AG20443 (cell line): ENCODE results near the gene CNTLN.
A peak's percentile ranks its signal among the peaks of the same experiment; 100 is the strongest.
"Not testable (repeated sequence)": the region's sequence is repeated elsewhere in the genome, so short reads cannot be mapped to it uniquely, and the experiment has no call there.

Source experiments
- DNase-seq: peaks from one replicate; pipeline ENCODE4 v3.0.0; 2012; ENCODE audit warnings: low spot score, mixed read lengths

The CNTLN gene

DNA sequence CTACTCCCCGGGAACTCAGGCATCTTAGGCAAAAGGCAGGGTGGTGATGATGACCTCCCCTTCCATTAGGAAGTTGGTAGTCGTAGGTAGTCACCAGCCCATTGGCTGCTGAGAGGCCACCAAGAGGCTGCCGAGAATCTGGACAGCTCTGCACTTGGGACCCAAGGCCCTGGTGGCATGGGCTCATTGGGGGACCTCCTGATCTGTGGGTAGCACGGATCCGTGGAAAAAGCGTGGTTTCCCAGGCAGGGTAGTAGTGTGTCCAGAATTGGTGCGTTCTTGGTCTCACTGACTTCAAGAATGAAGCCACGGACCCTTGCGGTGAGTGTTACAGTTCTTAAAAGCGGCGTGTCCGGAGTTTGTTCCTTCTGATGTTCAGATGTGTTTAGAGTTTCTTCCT lies 158.8 kb downstream of the CNTLN start:
- no peak for DNase-seq

DNA sequence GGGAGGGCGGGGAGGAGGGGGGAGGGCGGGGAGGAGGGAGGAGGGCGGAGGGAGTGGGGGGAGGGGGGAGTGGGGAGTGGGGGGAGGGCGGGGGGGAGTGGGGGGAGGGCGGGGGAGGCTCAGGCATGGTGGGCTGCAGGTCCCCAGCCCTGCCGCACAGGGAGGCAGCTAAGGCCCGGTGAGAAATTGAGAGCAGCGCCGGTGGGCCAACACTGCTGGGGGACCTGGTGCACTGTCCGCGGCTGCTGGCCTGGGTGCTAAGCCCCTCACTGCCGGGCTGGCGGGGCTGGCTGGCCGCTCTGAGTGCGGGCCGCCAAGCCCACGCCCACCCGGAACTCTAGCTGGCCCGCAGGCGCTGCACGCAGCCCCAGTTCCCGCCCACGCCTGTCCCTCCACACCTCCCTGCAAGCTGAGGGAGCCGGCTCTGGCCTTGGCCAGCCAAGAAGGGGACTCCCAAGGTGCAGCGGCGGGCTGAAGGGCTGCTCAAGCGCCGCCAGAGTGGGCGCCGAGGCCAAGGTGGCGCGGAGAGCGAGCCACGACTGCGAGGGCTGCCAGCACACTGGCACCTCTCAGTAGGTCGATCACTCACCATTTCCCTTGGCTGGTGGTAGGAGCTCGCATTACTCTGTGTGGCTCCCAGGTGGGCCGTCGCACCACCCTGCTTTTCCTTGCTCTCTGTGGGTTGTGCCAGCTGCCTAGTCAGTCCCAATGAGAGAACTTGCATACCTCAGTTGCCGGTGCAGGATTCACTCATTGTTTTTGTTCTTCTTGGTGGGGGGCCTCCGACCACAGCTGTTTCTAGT lies 160.2 kb downstream of the CNTLN start:
- DNase-seq = no peak

DNA sequence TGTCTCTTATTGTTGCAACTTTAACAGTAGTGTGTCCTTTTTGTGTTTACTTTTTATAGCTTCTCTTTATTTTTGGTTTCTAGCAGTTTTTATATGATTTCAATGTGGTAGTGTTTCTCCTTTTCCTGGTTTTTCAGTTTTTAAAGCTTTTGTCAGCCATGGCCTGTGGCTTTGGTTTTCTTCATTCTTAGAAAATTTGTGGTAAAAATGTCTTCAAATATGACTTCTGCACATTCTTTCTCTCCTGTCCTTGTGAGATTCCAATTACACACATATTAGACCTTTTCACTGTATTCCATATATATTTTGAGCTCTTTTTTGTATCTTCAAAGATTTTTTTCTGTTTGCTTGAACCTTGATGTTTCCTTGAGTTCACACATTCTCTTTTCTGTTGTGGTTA lies 180.5 kb downstream of the CNTLN start:
- peak; percentile 18 for DNase-seq

DNA sequence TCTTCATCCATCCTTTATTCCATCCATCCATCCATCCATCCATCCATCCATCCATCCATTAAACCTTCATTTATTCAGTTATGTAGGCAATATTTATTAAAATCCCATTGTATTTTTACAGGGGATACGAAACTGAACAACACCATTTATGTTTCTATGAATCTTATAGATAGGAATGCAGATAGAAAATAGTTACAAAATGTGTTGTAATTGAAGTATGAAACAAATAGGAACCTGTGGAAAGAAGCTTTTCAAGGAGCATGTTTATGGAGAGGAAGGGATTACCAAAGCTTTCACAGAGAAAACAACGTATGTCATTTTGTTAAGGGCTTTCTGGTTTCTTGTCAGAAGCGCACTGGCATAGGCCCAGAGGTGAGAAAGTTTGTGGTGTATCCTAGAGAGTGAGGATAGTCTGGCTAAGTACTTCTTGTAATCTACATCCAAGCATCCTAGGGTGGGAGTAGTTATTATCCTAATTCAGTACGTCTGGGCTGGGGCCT lies 184.0 kb downstream of the CNTLN start:
- DNase-seq = no peak

DNA sequence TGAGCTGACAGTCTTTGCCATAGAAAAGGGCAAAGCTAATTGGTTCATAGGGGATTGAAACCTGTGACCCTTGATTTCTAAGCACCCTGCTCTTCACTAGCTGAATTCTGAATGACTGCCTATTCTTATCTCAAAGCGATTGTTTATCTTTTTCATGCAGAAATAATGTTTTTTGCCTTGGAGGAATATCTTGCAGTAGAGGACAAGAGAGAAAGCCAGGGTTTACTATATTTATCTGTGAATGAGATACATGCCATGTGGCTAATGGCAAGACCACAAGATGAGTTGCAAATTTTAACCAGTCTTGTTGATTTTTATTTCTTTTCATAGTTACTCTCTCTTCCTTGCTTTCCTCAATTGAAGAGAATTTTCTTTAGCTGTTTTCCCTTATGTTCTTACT lies 185.0 kb downstream of the CNTLN start:
- DNase-seq = no peak

DNA sequence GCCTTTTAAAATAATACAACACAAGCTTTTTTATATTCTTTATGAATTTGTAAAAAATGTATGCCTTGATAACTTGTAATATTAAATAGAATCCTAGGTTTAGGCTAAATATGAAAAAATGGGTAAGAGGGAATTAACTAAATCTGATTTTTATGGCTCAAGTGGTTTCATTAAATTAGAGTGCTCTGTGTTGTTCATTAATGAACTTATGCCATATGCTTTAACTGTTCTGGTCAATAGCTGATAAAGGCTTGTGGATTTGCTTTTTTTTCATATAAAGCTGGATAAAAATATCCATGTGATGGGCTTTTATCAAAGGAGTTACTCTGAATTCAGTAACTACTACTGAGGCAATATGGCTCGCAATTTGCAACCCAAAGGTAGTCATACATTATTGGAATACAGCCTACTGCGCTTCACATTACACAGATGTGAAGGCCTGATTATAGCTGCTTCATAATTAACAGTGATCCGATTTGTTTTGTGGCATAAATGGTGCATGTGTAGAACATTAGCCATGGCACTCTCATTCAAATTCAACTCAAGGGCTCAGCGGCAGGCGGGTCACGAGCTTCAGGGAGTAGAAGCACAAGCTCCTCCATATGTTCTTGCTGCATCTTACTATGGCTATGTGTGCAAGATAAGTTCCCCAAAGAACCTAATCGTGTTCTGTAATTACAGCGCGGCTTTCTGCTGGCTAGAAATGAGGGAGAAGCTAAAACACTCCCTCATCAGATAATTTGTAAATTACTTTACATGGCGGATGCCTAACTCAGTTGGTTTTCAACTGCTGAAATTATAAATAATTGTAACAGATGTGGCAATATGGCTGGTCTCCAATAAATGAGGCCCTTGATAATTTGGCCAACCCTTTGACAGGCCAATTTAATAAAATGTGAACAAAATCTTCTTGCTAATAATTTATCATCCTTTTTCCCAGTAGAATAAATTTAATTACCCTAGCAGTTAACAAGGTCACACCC lies 188.3 kb downstream of the CNTLN start:
- DNase-seq = no peak

DNA sequence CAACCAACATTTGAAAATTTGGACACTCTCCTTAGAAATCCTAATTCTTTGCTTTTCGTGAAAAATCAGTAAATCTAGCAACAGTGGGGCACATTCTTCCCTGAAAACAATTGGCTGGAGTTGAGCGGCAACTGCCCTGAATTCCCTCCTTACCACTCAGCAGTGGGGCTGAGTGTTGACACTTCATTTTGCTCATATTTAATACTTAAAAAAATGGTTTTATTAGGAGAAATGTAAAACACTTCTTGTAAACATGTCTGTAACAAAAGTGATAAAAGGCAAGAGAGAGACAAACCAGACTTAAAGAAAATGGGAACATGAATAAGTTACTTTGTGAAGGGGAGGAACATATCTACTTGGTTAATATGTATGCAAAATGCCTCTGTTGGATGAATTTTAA lies 193.5 kb downstream of the CNTLN start:
- no peak for DNase-seq

DNA sequence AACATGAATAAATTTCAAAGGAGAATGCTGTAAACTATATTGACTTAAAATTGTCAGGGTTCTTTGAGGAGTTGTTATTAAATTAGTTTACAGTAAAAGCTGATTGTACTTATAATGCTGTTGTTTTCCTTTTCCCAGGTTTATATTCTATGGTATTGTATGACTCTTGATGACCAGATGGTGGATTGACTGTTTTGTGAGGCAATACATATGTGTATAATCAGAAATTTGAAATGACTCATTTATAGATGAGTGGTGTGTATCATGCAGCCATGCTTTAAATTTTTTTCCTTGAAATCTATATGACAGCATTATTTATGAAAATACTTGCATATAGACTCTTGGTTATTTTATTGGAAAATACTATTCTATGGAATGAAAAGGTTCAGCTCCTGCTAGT lies 195.3 kb downstream of the CNTLN start:
- DNase-seq = no peak

DNA sequence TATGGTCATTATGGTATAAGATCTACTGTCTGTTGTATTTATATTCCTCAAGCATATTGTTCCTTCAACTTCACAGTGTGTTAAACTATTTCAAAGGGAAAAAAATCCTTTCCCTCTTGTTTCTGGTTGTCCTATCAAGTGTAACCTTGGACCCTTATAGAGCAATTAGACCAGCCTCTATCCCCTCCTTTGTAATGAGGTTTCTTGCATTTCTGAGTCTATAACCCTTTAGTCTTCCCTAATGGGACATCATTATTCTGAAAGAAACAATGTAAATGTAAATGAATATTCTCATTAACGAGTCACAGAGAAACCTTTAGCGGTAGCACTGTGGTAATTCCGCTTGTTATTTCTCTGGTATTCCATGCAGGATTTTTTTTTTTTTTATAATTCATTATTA lies 197.3 kb downstream of the CNTLN start:
- DNase-seq = no peak

DNA sequence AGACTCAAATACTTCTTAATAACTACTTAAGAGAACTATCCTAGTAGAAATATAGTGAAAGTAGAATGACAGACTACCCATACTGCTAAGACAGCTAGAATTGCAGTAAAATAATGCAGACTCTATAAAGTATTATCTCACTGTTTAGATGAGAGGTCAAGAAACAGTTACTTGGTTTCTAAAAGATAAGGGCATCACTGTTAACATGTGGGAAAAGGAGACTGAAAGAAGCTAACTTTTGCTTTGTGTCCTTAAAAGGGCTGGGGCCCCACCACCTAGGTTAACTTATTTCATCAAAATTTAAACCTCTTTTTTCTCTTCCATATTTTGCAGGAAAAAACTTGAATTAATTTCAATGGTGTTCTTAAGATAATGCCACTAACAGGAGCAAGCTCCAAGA lies 204.3 kb downstream of the CNTLN start:
- no peak for DNase-seq

DNA sequence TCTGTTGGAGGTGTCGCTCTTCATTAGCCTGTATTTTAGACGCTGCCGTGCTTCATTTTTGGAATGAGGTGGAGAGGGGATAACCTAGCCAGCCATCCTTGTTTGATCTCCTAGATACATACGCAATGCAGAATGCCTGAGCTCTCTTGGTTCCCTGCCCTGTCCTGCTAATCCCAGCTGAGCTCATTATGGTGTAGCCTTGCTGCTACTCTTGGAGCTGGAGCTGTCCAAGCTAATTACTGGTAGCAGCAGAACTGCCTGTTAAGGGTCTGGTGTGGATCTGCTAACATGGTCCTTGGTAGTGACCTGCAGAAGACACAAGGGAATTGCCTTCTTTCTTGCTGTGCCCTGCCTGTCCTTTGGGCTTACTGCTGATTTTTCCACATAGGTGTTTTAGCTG lies 207.9 kb downstream of the CNTLN start:
- no peak for DNase-seq

DNA sequence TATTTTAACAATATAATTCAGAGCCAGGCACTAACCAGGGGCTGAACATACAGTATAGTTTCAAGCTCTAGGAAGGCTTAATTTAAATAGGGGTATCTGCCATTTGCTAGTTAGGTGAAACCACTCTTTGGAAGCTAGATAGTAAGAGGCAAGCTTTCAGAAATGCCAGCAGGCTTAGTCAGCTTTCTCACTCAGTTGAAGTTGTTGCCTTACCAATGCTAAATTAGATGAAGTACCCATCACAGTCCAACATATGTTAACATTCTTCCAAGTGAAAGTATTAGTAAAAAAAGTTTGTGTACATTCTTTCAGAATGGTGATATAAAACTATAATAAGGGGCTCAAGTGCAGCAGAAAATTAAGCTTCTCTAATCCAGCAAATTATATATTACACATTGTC lies 215.0 kb downstream of the CNTLN start:
- peak; percentile 16 for DNase-seq

DNA sequence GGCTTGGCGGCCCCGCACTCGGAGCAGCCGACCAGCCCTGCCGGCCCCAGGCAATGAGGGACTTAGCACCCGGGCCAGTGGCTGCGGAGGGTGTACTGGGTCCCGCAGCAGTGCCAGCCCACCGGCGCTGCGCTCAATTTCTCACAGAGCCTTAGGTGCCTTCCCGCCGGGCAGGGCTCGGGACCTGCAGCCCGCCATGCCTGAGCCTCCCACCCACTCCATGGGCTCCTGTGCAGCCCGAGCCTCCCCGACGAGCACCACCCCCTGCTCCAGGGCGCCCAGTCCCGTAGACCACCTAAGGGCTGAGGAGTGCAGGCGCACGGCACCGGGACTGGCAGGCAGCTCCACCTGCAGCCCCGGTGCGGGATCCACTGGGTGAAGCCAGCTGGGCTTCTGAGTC lies 219.2 kb downstream of the CNTLN start:
- not testable (repeated sequence) for DNase-seq

DNA sequence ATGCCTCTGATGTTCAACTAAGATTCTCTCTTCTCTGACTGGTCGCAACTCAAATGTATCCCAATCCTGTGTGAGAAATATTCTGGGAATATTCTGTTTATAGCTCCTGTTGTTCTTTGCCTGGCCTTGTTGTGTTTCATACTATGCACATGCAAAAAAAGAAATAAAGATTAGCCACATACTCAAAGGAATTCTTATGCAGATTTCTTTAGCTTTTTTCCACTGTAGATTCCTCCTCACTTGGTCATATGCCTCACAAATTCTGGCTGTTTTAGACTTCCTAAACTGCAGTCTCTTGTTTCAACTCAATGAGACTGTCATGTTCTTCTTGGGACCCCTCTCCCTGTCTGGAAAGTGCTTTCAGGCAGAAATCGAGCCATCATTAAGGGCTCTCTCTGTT lies 226.5 kb downstream of the CNTLN start:
- DNase-seq = no peak

DNA sequence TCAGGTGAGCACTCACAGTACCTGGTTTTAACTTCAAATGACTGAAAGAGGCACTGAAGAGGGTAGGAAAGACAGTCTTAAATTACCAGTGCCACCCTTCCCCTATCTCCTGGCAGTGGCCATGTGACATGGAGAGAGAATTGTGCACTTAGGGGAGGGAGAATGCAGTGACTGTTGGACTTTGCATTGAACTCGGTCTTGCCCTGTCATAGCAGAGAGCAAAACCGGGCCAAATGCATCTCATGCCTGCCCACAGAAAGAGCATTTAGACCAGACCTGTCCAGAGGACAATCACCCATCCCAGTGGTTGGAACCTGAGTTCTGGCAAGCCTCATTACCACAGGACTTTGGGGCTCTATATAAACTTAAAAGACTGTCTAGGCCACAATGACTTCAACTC lies 232.2 kb downstream of the CNTLN start:
- DNase-seq = no peak

DNA sequence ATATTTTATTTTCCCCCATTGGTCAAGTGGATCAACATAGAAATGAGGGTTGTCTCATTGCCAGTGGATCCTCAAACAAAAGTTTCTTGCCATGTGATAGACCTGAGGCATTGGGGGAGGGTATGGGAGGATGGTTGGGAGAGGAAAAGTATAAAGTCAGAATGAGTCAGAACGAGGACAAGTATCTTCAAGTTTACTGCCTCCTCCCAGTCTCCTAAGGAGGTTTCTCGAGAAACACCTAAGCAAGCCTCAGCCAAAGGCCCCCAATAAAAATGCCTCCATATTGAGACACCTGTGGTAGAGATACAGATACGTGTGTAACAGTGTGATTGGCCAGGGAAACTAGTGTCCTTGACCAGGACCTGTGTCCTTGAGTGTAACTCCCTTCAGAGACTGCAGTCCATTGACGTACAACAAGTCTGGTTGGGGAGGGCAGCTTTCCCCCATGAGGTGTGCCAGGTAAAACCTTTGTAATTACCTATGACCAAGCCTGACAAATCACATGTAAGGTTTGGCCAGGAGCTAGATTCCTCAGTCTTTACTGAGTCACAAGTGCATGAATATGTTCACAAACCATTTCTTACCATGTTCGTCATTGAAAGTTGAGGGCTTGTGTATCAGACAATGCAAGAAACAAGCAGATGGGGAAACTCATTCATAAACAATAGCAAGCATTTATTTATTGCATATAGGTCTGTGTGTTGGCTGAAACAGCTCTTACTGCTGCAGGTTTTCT lies 245.5 kb downstream of the CNTLN start:
- DNase-seq = no peak

DNA sequence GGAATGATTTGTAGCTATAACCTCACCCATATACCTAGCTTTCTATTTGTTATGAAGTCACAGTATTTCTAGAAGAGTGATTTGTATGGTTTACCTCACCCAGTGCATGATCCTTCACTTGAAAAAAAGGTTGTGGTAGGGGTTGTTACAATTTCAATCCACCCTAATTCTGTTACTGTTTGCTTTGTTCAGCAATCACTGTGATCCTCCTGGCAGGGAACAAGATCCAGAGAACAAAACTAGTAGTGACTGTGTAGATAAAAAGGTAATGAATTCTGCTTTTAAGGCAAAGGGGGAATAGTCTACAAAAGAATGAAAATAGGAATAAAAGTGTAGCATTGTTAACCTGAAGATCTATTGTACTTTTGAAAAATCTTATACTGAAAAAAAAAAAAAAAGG lies 252.7 kb downstream of the CNTLN start:
- no peak for DNase-seq

DNA sequence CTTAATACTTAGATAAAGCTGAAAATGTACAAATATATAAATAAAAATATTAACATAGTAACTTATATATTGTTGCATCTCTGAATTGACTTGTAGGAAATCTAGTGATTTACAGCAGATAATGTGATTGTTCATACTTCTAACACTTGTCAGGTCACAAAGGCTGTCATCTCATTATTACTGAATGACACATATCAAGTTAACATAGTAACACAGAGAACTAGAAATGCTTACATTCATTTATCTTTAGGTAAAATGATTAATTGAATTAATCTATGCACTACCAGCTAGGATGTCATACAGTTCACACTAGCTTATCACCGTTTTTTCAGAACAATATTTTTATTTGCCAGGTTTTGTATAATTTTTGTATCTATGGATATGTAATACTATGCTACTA lies 254.2 kb downstream of the CNTLN start:
- no peak for DNase-seq

DNA sequence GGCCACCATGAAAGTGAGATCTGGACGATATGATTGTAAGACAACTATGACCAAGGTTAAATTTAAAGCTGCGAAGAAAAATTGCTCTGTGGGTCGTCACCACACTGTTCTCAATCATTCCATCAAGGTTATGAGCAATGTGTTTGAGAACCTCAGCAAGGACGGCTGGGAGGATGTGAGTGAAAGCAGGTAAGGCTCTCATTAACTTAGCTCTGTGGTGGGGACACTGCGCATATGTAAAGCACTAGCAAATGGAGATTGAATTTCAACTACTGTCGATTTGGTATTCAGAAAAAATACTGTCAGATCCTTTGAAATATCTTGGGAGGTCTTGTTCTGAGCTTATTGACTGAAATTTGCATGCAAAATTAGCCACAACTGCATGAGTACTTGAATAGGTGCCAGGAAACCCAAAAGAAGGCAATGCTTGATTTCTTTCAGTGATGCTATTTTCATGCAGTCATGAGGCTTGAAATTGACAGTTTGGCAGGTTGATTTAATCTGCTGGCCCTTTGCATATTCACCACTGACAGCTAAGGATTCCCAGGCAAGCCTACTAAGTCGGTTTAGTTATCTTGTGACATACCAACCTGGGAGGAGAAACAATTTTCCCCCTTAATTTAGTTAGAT lies 260.2 kb downstream of the CNTLN start:
- DNase-seq = no peak

DNA sequence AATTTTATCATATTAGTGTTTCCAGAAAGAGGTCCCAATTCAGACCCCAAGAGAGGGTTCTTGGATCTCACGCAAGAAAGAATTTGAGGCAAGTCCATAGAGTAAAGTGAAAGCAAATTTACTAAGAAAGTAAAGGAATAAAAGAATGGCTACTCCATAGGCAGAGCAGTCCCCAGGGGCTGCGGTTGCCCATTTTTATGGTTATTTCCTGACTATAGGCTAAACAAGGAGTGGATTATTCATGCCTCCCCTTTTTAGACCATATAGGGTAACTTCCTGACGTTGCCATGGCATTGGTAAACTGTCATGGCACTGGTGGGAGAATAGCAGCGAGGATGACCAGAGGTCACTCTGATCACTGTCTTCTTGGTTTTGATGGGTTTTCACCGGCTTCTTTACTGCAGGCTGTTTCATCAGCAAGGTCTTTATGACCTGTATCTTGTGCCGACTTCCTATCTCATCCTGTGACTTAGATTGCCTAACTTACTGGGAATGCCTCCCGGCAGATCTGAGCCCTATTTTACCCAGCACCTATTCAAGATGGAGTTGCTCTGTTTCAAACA lies 262.4 kb downstream of the CNTLN start:
- not testable (repeated sequence) for DNase-seq

DNA sequence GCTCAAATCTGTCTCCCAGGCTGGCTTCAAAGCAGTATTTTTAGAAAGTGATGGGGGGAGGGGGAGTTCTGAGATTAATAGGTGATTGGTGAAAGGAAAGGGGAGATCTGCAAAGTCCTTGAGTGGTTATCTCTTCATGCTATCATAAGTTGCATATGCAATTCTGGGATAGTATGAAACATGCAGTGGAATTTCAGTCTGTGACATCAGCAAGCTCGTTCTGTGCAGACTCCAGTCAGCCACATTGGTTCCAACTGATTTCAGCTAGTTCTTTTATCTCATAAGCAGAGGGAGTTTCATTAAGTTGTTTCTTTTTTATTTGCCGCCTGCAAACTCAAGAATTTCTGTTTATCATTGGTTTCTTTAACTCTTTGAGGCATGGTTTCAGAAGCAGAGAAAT lies 263.5 kb downstream of the CNTLN start:
- DNase-seq = no peak

DNA sequence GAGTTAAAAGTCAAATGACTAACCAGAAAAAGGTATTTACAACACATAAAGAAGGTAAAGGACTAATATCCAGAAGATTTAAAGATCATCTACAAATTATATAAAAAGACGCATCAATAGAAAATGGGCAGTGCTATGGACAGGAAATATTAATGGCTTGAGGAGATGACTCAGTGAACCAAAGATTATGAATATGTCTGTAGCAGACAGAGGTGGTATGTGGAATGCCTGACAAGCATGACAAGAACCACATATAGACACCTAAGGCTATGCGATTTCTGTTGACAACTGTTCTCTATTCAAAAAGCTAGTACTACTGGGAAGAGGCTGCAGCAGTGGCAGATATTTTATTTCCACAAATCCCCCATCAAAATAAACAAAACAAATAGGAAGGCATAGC lies 267.0 kb downstream of the CNTLN start:
- DNase-seq = no peak
